ENCODE results near the gene CDV3.
"Not testable (repeated sequence)": the region's sequence is repeated elsewhere in the genome, so short reads cannot be mapped to it uniquely, and the experiment has no call there.

Gene CDV3

GRCh38 chr3:133573629-133574194 is at the start of gene CDV3:
Gene CDV3, plus strand, starts transcription at chr3:133573686. Its CDS starts 359 bp downstream, at chr3:133574045.
- no peak for DNase-seq (ENCODE audit: low read depth)

- not testable (repeated sequence) for DNase-seq (ENCODE audit: low read depth)
Measured at GRCh38 chr3:133523758-133524157, 49.7 kb upstream of the CDV3 start.

- no peak for DNase-seq (ENCODE audit: low read depth)
Measured at GRCh38 chr3:133525435-133525834, 48.1 kb upstream of the CDV3 start.

- no peak for DNase-seq (ENCODE audit: low read depth)
Measured at GRCh38 chr3:133527081-133527715, 46.3 kb upstream of the CDV3 start.

- no peak for DNase-seq (ENCODE audit: low read depth)
Measured at GRCh38 chr3:133529809-133530208, 43.7 kb upstream of the CDV3 start.

- no peak for DNase-seq (ENCODE audit: low read depth)
Measured at GRCh38 chr3:133531981-133532380, 41.5 kb upstream of the CDV3 start.

GRCh38 chr3:133532951-133533350 is 40.5 kb upstream of the CDV3 start:
- DNase-seq (ENCODE audit: low read depth): no peak

- DNase-seq (ENCODE audit: low read depth): no peak
Measured at GRCh38 chr3:133535971-133536881, 37.3 kb upstream of the CDV3 start.

GRCh38 chr3:133537131-133537530 is 36.4 kb upstream of the CDV3 start:
- not testable (repeated sequence) for DNase-seq (ENCODE audit: low read depth)

GRCh38 chr3:133538154-133538553 is 35.3 kb upstream of the CDV3 start:
- no peak for DNase-seq (ENCODE audit: low read depth)

- DNase-seq (ENCODE audit: low read depth): no peak
Measured at GRCh38 chr3:133540896-133541674, 32.4 kb upstream of the CDV3 start.

GRCh38 chr3:133542871-133543270 is 30.6 kb upstream of the CDV3 start:
- DNase-seq (ENCODE audit: low read depth): no peak

GRCh38 chr3:133544983-133545382 is 28.5 kb upstream of the CDV3 start:
- not testable (repeated sequence) for DNase-seq (ENCODE audit: low read depth)

GRCh38 chr3:133547432-133548041 is 25.9 kb upstream of the CDV3 start:
- no peak for DNase-seq (ENCODE audit: low read depth)

GRCh38 chr3:133548090-133548489 is 25.4 kb upstream of the CDV3 start:
- no peak for DNase-seq (ENCODE audit: low read depth)

- no peak for DNase-seq (ENCODE audit: low read depth)
Measured at GRCh38 chr3:133549565-133549964, 23.9 kb upstream of the CDV3 start.

GRCh38 chr3:133551589-133551988 is 21.9 kb upstream of the CDV3 start:
- not testable (repeated sequence) for DNase-seq (ENCODE audit: low read depth)

- DNase-seq (ENCODE audit: low read depth): no peak
Measured at GRCh38 chr3:133561679-133562078, 11.8 kb upstream of the CDV3 start.

GRCh38 chr3:133562376-133562775 is 11.1 kb upstream of the CDV3 start:
- DNase-seq (ENCODE audit: low read depth): no peak

GRCh38 chr3:133563186-133563591 is 10.3 kb upstream of the CDV3 start:
- DNase-seq (ENCODE audit: low read depth): no peak

- DNase-seq (ENCODE audit: low read depth): no peak
Measured at GRCh38 chr3:133563816-133564215, 9.7 kb upstream of the CDV3 start.

Data from activated T-cell treated with anti-CD3 and anti-CD28 coated beads for 1 hour (primary cell).